ENCODE results near the gene FPR3.
A peak's percentile ranks its signal among the peaks of the same experiment; 100 is the strongest.

The FPR3 gene

DNA sequence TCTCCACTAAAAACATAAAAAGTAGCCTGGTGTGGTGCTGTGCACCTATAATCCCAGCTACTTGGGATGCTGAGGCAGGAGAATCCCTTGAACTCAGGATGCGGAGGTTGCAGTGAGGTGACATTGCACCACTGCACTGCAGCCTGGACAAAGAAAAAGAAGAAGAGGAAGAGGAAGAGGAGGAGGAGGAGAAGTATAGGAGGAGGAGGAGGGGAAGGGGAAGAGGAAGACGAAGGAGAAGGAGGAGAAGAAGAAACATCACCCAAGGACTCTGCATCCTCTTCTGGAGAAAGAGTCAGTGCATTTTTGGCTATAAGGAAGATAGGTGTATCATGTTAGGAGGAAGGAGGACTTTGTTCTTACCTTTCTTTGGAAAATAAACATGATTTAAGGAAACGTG is 13.0 kb upstream of the FPR3 start:
- no peak for DNase-seq (ENCODE audit: low read depth)
- H3K4me3 ChIP-seq (ENCODE audit: control insufficient read depth, low read depth, low read length), result no peak overlapping the region
- TF ChIP-seq, protein P1, sequence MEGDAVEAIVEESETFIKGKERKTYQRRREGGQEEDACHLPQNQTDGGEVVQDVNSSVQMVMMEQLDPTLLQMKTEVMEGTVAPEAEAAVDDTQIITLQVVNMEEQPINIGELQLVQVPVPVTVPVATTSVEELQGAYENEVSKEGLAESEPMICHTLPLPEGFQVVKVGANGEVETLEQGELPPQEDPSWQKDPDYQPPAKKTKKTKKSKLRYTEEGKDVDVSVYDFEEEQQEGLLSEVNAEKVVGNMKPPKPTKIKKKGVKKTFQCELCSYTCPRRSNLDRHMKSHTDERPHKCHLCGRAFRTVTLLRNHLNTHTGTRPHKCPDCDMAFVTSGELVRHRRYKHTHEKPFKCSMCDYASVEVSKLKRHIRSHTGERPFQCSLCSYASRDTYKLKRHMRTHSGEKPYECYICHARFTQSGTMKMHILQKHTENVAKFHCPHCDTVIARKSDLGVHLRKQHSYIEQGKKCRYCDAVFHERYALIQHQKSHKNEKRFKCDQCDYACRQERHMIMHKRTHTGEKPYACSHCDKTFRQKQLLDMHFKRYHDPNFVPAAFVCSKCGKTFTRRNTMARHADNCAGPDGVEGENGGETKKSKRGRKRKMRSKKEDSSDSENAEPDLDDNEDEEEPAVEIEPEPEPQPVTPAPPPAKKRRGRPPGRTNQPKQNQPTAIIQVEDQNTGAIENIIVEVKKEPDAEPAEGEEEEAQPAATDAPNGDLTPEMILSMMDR (conservative IDR thresholded peaks at IDR 0.05; ENCODE audit: control insufficient read depth, insufficient read depth, low read depth, low read length), result no peak

DNA sequence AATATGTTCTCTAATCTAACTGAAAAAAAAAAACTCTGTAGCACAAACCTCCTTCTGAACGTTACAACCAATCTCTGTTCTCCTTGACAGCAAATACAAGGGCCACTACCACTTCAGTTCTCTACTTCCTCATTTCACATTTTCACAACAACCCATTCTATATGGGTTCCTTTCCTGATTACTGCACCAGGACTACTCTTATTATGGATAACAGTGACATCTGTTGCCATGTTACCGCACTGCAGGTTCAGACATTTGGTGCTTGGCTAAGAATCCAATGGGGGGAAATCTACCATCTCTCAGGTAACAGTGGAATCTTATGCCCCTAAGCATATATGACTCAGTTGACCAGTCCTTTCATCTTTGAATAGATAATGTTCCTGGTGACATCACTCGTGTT is 11.6 kb upstream of the FPR3 start:
- no peak overlapping the region for H3K4me3 ChIP-seq (ENCODE audit: control insufficient read depth, low read depth, low read length)
- TF ChIP-seq, protein P1 (conservative IDR thresholded peaks at IDR 0.05; ENCODE audit: control insufficient read depth, insufficient read depth, low read depth, low read length), result peak; percentile 48
- peak; percentile 38 for DNase-seq (ENCODE audit: low read depth)

DNA sequence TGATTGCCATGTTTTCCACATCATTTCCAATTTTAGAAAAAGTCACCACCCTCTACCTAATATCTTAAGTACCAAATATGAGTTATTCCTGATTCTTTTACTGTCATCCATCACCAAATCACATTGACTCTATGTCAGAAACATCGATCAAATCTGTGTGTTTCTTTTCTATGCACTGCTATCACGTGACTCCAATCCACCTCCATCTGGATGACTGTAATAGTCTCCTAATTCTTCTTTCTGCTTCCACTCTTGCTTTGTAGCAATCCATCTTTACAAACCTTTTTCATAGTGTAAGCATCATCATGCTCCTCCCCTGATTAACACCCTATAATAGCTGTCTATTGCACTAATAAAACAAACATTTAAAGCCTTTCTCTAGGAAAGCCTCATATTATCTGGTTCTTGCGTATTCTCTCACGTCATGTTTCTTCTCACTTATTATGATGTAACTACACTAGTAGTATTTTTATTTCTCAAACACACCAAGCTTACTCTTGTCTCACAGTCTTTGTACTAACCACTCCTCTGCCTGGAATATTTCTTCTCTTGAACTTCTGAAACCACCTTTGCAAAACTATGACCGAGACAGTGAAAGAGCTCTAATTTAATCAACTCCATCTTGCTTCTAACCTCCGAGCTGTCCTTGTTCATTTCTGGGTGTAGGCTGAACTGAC is 10.7 kb upstream of the FPR3 start:
- no peak overlapping the region for H3K4me3 ChIP-seq (ENCODE audit: control insufficient read depth, low read depth, low read length)
- TF ChIP-seq, protein P1 (conservative IDR thresholded peaks at IDR 0.05; ENCODE audit: control insufficient read depth, insufficient read depth, low read depth, low read length), result no peak
- DNase-seq (ENCODE audit: low read depth), result no peak

DNA sequence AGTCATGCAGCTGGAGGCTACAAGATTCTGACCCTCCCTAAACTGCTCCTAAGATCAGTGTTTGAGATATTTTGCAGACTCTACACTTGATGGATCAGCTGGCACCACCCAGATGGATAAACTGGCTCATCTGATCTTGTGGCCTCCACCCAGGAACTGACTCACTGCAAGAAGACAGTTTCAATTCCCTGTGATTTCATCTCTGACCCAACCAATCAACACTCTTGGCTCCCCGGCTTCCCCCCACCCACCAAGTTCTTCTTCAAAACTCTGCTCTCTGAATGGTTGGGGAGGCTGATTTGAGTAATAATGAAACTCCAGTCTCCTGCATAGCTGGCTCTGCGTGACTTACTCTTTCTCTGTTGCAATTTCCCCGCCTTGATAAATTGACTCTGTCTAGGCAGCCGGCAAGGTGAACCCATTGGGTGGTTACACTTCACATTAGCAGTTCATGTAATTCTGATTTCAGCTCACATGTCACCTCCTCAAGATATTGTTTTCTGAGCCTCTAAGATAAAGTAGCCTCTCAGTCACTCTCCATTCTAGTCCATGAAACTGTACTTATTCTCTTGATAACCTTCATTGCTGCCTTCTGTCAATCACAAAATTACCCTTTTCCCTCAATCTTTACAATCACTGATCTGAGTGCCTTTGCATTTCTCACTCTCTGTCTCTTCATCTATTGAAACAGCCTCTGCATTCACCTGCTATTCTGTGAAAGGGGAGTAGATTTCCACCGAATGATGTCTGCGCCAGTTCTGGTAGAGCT is 9.9 kb upstream of the FPR3 start:
- TF ChIP-seq, protein P1 (conservative IDR thresholded peaks at IDR 0.05; ENCODE audit: control insufficient read depth, insufficient read depth, low read depth, low read length), result no peak
- DNase-seq (ENCODE audit: low read depth), result peak; percentile 91
- no peak overlapping the region for H3K4me3 ChIP-seq (ENCODE audit: control insufficient read depth, low read depth, low read length)

DNA sequence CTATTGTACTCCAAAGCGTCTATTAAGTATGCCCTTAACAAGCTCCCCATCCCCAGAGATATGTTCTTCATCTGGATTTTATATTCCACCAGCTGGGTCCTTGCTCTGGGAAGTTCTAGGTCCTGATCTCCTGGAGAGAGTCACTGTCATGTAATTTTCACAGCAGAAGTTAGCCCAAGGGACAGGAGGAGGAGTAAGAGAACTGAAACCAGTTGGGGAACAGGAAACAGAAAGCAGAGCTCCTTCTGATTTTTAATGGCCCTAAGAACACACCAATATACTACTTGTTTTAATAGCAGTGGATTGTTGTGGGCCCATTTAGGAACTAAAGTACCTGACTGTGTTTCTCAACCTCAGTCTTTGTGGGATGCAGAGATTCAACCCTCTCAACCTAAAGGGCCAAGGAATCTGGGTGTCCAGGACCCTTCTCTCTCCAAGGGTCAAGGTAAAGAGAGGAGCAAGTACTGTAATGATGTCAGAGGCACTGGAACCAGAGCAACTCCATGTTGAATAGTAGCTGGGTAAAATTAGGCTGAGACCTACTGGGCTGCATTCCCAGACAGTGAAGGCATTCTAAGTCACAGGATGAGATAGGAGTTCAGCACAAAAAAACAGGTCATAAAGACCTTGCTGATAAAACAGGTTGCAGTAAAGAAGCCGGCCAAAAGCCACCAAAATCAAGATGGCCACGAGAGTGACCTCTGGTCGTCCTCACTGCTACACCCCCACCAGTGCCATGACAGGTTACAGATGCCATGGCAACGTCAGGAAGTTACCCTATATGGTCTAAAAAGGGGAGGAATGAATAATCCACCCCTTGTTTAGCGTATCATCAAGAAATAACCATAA is 8.1 kb upstream of the FPR3 start:
- H3K4me3 ChIP-seq (ENCODE audit: control insufficient read depth, low read depth, low read length), result no peak overlapping the region
- DNase-seq (ENCODE audit: low read depth), result no peak
- TF ChIP-seq, protein P1 (conservative IDR thresholded peaks at IDR 0.05; ENCODE audit: control insufficient read depth, insufficient read depth, low read depth, low read length), result no peak

DNA sequence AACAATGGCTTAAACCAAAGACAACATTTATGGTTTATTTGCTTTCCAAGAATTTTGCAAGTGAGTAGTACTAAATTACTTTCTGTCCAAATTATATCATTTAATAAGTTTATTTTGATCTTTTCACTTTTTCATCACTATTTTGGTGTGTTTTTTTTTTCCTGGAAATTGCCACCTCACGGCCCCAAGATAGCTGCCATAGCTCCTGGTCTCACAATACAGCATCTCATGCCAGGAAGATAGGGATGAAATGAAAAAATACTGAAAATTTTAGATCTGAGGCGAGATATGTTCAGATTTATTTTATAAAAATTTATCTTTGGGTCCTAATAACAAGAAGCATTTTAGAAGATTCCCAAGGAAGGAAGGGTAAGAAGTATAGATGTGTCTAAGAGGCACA is 6.9 kb upstream of the FPR3 start:
- TF ChIP-seq, protein P1 (conservative IDR thresholded peaks at IDR 0.05; ENCODE audit: control insufficient read depth, insufficient read depth, low read depth, low read length), result no peak
- no peak for DNase-seq (ENCODE audit: low read depth)
- H3K4me3 ChIP-seq (ENCODE audit: control insufficient read depth, low read depth, low read length), result no peak overlapping the region

All from fibroblast of mammary gland (primary cell).